Inferior parietal cortex (tissue), 1 donor: ENCODE results near the gene SPRR3.
"Not testable (repeated sequence)": the region's sequence is repeated elsewhere in the genome, so short reads cannot be mapped to it uniquely, and the experiment has no call there.

Source experiments
- DNase-seq: peaks from one replicate; pipeline ENCODE4 v3.0.0-alpha.2; 2016; ENCODE audit errors: extremely low spot score

SPRR3 gene

DNA sequence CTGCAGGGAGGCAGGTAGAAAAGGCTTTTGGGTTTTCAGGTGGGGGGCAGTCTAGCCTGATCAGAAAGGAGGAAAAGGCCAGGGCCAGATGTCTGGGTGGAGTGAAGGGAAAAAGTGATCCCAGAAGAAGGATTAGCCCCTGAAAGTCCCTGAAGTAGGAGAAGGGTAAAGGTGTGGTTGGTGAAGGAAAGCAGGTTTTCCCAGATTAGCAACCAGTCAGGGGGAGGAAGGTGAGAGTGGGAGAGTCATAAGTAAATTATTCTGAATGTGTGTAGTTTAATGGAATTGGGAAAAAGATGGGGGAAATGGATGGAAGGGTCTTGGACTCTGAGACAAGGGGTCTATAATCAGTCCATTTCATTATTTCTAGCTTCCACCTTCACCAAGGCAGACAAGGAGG is 18.3 kb upstream of the SPRR3 start:
- DNase-seq = no peak

GRCh38 chr1:152983743-152984142 is 17.8 kb upstream of the SPRR3 start, which contains the start of gene SPRR1A:
Gene SPRR1A, plus strand, starts transcription at chr1:152984081. Its CDS starts 1,150 bp downstream, at chr1:152985231.
- DNase-seq = no peak

DNA sequence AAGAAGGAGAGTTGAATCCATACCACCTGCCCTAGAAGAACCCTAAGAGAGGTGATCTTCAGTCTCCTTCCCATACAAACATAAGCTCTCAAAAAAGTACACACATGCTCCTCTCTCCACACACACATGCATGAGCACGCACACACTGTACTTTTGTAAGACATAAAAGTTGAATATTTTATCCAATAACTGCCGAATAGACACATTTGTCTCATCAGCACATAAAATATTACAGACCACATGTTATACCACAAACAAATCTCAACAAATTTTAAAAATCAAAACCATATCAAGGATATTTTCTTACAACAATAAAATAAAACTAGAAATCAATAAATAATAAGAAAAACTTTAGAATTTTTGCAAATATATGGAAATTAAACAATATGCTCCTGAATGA is 15.0 kb upstream of the SPRR3 start:
- DNase-seq = no peak

GRCh38 chr1:152993186-152993585 is 8.4 kb upstream of the SPRR3 start:
- no peak for DNase-seq

GRCh38 chr1:152995842-152996241 is 5.7 kb upstream of the SPRR3 start:
- DNase-seq = no peak

GRCh38 chr1:152996633-152997400 is 4.7 kb upstream of the SPRR3 start:
- peak; percentile 2 for DNase-seq

GRCh38 chr1:152997901-152998300 is 3.6 kb upstream of the SPRR3 start:
- DNase-seq = no peak

GRCh38 chr1:152998476-152998875 is 3.1 kb upstream of the SPRR3 start:
- no peak for DNase-seq

GRCh38 chr1:152999818-153000217 is 1.7 kb upstream of the SPRR3 start:
- DNase-seq = no peak

- no peak for DNase-seq
These were observed 1.3 kb upstream of the SPRR3 start for GRCh38 chr1:153000294-153000693.

DNA sequence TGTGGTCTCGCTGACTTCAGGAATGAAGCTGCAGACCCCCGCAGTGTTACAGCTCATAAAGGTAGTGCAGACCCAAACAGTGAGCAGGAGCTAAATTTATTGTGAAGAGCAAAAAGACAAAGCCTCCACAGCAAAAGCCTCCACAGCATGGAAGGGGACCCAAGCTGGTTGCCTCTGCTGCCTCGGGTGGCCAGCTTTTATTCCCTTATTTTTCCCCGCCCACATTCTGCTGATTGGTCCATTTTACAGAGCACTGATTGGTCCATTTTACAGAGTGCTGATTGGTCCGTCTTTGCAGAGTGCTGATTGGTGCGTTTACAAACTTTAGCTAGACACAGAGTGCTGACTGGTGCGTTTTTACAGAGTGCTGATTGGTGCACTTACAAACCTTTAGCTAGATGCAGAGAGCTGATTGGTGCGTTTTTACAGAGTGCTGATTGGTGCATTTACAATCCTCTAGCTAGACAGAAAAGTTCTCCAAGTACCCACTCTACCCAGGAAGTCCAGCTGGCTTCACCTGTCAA is 9.7 kb downstream of the SPRR3 start:
- DNase-seq = not testable (repeated sequence)

- DNase-seq = not testable (repeated sequence)
These were observed 20.3 kb downstream of the SPRR3 start for GRCh38 chr1:153021829-153022228.

- not testable (repeated sequence) for DNase-seq
These were observed 20.8 kb downstream of the SPRR3 start for GRCh38 chr1:153022340-153022739.

GRCh38 chr1:153023109-153023508 is 21.6 kb downstream of the SPRR3 start:
- DNase-seq = no peak

GRCh38 chr1:153024413-153024812 is 22.9 kb downstream of the SPRR3 start:
- DNase-seq = no peak

GRCh38 chr1:153025797-153026196 is 24.2 kb downstream of the SPRR3 start:
- no peak for DNase-seq

DNA sequence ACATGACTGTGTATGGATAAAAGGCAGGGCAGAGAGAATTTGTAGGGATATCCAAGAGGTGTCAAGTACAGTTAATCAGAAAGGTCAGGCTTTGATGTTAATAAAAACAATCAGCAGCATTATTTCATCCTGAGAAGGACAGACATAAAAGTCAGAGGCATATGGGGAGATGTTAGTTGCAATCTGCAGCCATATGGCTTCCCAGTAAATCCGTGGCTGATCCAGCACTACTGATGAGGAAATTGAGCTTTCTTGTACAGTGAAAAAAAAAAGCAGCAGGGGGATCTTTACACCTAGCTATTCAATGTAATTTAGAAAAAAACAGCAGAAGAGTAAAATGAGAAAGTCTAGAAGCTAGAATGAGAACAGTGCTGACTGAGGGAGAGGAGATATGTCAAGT is 27.2 kb downstream of the SPRR3 start:
- DNase-seq = no peak

DNA sequence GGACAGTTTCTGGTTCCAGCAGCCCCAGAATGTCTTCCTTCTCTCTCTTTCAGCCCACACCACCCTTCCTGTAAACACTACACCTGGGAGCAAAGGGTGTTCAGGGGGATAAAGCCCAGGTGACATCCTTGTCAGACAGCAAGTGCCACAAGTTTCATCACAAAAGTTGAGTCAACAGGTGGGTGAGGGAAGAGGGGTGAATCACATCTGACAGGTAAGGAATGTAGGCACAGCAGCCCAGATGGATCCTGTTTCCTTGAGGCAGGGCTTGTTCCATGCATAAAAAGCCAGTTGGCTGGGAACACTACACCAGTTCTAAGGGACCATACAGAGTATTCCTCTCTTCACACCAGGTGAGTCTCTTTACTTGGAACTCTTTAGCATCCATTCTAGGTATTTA is 29.3 kb downstream of the SPRR3 start, which contains the start of gene SPRR1B:
Gene SPRR1B, plus strand, starts transcription at position 309 of the 400 bp plus-strand sequence. CDS start 1,143 bp downstream, outside the sequence.
- no peak for DNase-seq

- DNase-seq = no peak
These were observed 30.5 kb downstream of the SPRR3 start for GRCh38 chr1:153032073-153032472.

DNA sequence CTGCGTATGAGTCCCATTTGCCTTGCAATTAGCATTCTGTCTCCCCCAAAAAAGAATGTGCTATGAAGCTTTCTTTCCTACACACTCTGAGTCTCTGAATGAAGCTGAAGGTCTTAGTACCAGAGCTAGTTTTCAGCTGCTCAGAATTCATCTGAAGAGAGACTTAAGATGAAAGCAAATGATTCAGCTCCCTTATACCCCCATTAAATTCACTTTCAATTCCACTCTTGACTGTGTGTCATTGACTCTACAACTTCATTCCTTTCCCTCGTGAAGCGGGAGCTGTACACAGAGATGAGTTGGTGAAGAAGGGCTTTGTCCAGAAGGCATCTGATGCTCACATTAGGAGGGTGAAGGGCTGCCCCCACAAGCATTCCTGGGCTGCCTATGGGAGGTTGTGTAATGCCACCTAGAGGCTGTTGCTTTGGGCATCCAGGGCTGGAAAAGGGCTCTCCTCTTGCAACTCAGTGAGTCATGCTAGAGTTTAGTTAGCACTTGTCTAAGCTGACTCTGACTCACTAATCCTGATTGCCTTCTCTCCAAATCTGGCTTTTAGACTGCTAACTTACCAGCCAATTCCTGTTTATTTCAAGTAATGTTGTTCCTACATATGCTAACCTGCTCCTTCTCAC is 31.2 kb downstream of the SPRR3 start:
- DNase-seq = peak; percentile 13

GRCh38 chr1:153035211-153035610 is 33.7 kb downstream of the SPRR3 start:
- DNase-seq = no peak

- no peak for DNase-seq
These were observed 39.5 kb downstream of the SPRR3 start, which contains the start of gene SPRR2D for GRCh38 chr1:153040950-153041631. Gene SPRR2D, minus strand, starts transcription at chr1:153041120. Its CDS starts 774 bp downstream, at chr1:153040346.
